ENCODE measurements around the gene HBG2.

HBG2 gene

GRCh38 chr11:5247472-5248192 lies 6.9 kb downstream of the HBG2 start:
- no peak for DNase-seq

GRCh38 chr11:5246772-5247471 lies 7.7 kb downstream of the HBG2 start:
- no peak for DNase-seq

GRCh38 chr11:5245155-5245554 lies 9.4 kb downstream of the HBG2 start:
- no peak for DNase-seq

GRCh38 chr11:5243816-5244180 lies 10.8 kb downstream of the HBG2 start:
- DNase-seq, result no peak

- no peak for DNase-seq
Measured at GRCh38 chr11:5242933-5243815, 11.4 kb downstream of the HBG2 start.

- no peak for DNase-seq
Measured at GRCh38 chr11:5242208-5242607, 12.4 kb downstream of the HBG2 start.

GRCh38 chr11:5241458-5241857 lies 13.1 kb downstream of the HBG2 start:
- no peak for DNase-seq

GRCh38 chr11:5240458-5240857 lies 14.1 kb downstream of the HBG2 start:
- DNase-seq, result no peak

GRCh38 chr11:5240056-5240455 lies 14.5 kb downstream of the HBG2 start:
- no peak for DNase-seq

- no peak for DNase-seq
Measured at GRCh38 chr11:5239046-5239445, 15.5 kb downstream of the HBG2 start.

- no peak for DNase-seq
Measured at GRCh38 chr11:5238486-5238885, 16.1 kb downstream of the HBG2 start.

- DNase-seq, result no peak
Measured at GRCh38 chr11:5237420-5237819, 17.2 kb downstream of the HBG2 start.

GRCh38 chr11:5235364-5236095 lies 19.1 kb downstream of the HBG2 start:
- no peak for DNase-seq

- DNase-seq, result no peak
Measured at GRCh38 chr11:5234381-5234834, 20.2 kb downstream of the HBG2 start, which contains the start of gene HBD. Gene HBD, minus strand, starts transcription at chr11:5234483. Its CDS starts 50 bp downstream, at chr11:5234433.

- no peak for DNase-seq
Measured at GRCh38 chr11:5233307-5233706, 21.3 kb downstream of the HBG2 start.

- no peak for DNase-seq
Measured at GRCh38 chr11:5232821-5233220, 21.8 kb downstream of the HBG2 start.

- no peak for DNase-seq
Measured at GRCh38 chr11:5232176-5232575, 22.4 kb downstream of the HBG2 start.

- DNase-seq, result no peak
Measured at GRCh38 chr11:5231111-5231510, 23.5 kb downstream of the HBG2 start.

GRCh38 chr11:5230266-5230665 lies 24.3 kb downstream of the HBG2 start:
- DNase-seq, result no peak

GRCh38 chr11:5229796-5230195 lies 24.8 kb downstream of the HBG2 start:
- DNase-seq, result no peak

- DNase-seq, result no peak
Measured at GRCh38 chr11:5229356-5229755, 25.2 kb downstream of the HBG2 start.

- DNase-seq, result no peak
Measured at GRCh38 chr11:5228124-5228523, 26.5 kb downstream of the HBG2 start.

GRCh38 chr11:5227681-5228080 lies 26.9 kb downstream of the HBG2 start:
- no peak for DNase-seq
